NCI-H345 treated with DMSO at 0.1 percent for 48 hours (cell line): Measurements from ENCODE around the gene DEDD.

Experiments
- DNase-seq: peaks from one replicate; lab custom pipeline; 2025; ENCODE audit not compliant: unreplicated experiment; lab: John Stamatoyannopoulos, UW

DEDD gene

GRCh38 chr1:161076410-161076809, 56.1 kb downstream of the DEDD start:
- no peak for DNase-seq

- no peak for DNase-seq
Observed at GRCh38 chr1:161074676-161075368, 57.6 kb downstream of the DEDD start.

- no peak for DNase-seq
Observed at GRCh38 chr1:161073474-161074121, 58.9 kb downstream of the DEDD start.

- no peak for DNase-seq
Observed at GRCh38 chr1:161072751-161073449, 59.6 kb downstream of the DEDD start.

- no peak for DNase-seq
Observed at GRCh38 chr1:161071886-161072371, 60.5 kb downstream of the DEDD start.
